GM12872 (cell line): ENCODE results near the gene FCMR.

Experiments
- CTCF ChIP-seq: IDR thresholded peaks from 3 replicates; pipeline ENCODE4 v1.5.1; 2011; ENCODE audit warnings: low read depth, mild to moderate bottlenecking, low read length, moderate library complexity; ENCODE audit not compliant: insufficient read depth

FCMR gene

GRCh38 chr1:206947255-206947654, 25.5 kb upstream of the FCMR start:
- TF ChIP-seq CTCF = no peak

- no peak for TF ChIP-seq CTCF
These were observed 24.5 kb upstream of the FCMR start, which contains the start of gene PIGR for GRCh38 chr1:206946261-206946660. Gene PIGR (minus strand): TSS chr1:206946466. CDS start chr1:206940531, 5,935 bp downstream.

GRCh38 chr1:206945779-206946178, 24.0 kb upstream of the FCMR start:
- no peak for TF ChIP-seq CTCF

- TF ChIP-seq CTCF = no peak
These were observed 23.0 kb upstream of the FCMR start for GRCh38 chr1:206944703-206945102.

GRCh38 chr1:206941766-206942418, 20.2 kb upstream of the FCMR start:
- TF ChIP-seq CTCF = no peak

- TF ChIP-seq CTCF = no peak
These were observed 18.8 kb upstream of the FCMR start for GRCh38 chr1:206940588-206940936.

GRCh38 chr1:206939841-206940587, 18.3 kb upstream of the FCMR start:
- no peak for TF ChIP-seq CTCF
